GM18907 (cell line): ENCODE measurements around the gene OTUD6A.
A peak's percentile ranks its signal among the peaks of the same experiment; 100 is the strongest.

Source experiments
- ATAC-seq: cut with Tn5 transposase; IDR thresholded peaks from one replicate; pipeline ENCODE4 v1.9.1; 2021; ENCODE audit warnings: mild to moderate bottlenecking, moderate library complexity; ENCODE audit not compliant: unreplicated experiment

Gene OTUD6A, protein sequence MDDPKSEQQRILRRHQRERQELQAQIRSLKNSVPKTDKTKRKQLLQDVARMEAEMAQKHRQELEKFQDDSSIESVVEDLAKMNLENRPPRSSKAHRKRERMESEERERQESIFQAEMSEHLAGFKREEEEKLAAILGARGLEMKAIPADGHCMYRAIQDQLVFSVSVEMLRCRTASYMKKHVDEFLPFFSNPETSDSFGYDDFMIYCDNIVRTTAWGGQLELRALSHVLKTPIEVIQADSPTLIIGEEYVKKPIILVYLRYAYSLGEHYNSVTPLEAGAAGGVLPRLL

DNA sequence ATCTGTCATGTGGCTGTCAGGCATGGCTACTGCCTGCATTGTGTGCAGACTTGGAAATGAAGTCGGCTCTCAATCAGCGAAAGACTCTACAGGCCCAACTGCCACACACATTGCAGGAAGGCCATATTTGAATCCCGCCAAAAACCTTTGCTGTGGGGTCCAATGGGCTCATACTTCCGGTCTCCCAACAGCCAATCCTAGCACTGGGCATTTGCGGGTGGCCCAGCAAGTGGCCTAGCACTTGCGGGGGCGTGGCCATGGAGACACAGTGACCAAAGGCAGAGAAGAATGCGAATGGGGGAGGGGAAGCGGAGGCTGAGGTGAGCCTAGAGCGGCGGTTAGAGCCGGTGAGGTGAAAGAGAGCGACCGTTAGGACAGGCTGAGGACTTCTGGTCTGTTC lies at the start of gene OTUD6A:
Gene OTUD6A (plus strand): TSS at position 382 of the 400 bp plus-strand sequence. CDS start 68 bp downstream, outside the sequence.
- ATAC-seq, result no peak

DNA sequence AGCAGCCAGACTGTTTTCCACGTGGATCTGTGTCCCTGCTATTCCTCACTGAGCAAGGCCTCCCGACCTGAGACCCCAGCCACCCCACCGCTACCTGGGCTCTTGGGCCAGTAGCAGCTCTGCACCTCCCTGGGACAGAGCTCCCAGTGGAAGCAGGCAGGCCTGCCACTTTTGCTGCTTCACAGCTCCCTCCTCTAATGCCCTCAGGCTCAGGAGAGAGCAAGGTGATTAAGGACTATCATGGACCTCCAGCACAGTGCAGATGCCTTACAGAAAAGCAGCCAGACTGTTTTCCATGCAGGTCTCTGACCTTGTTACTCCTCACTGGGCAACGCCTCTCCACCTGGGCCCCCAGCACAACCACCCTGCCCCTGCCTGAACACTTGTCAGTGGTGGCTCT lies 49.5 kb upstream of the OTUD6A start:
- no peak for ATAC-seq

- no peak for ATAC-seq
These were observed 48.5 kb upstream of the OTUD6A start for GRCh38 chrX:70013466-70014381.

DNA sequence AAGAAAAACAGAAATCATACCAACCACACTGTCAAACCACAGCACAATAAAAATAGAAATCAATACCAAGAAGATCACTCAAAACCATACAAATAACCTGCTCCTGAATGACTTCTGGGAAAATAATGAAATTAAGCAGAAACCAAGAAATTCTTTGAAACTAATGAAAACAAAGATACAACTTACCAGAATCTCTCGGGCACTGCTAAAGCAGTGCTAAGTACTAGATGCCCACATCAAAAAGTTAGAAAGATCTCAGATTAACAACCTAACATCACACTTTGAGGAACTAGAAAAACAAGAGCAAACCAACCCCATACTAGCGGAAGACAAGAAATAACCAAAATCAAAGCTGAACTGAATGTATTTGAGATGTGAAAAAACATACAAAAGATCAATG lies 45.7 kb upstream of the OTUD6A start:
- no peak for ATAC-seq

- no peak for ATAC-seq
These were observed 39.6 kb upstream of the OTUD6A start for GRCh38 chrX:70022616-70023015.

- ATAC-seq, result no peak
These were observed 36.8 kb upstream of the OTUD6A start for GRCh38 chrX:70025464-70025863.

GRCh38 chrX:70026112-70026850 lies 36.0 kb upstream of the OTUD6A start:
- ATAC-seq, result no peak

DNA sequence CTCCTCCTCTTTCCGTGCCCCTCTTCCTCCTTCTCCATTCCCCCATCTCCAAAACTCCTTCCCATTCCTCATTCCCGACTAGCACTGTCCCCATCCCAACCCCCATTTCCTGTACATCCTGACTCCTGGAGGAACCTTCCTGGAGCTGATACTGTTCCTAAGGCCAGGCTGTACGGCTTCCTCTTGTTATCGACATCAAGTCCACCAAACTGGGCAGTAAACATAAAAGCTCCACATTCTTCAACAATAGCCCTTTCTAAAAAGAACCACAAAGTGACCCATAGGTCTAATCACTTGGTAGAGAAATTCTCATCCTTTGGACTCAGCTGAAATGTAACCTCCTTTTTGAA lies 35.4 kb upstream of the OTUD6A start:
- no peak for ATAC-seq

DNA sequence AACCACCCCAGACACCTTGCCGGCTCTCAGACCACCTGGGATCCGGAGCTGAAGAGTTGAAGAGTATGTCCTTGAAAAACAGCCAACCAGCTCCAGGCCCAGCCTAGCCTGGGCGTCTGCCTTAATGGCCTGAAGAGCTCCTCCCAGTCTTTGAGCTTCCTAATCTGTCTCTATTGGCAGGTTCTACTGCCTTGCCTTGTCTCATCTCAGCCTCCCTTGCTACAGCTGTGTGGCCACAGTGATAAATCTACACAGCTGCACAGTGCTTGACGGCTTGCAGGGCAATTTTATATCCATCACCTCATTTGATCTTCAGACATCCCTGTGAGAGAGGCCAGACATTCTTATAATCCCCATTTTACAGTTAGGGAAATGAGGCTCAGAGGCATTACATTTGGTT lies 32.4 kb upstream of the OTUD6A start:
- no peak for ATAC-seq

GRCh38 chrX:70030301-70030767 lies 31.9 kb upstream of the OTUD6A start:
- ATAC-seq, result peak; percentile 82

DNA sequence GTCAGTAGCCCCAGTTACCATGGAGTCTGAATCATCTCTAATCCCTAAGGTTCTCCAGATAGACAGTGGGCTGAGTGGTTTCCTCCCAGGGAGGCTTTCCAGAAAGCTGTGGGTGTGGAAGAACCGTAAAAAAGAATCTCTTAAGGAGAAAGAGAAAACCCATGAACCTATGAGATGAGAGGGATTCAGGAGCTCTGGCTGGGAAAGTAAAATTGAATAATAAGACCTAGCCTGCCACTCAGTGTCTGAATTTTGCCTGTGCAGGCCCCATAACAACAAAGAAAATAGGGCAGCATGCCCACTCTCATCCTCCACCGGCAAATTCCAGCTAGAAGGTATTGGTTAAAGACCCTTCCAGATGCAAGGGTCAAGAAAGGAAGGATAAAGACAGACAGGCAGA lies 29.5 kb upstream of the OTUD6A start:
- ATAC-seq, result no peak

DNA sequence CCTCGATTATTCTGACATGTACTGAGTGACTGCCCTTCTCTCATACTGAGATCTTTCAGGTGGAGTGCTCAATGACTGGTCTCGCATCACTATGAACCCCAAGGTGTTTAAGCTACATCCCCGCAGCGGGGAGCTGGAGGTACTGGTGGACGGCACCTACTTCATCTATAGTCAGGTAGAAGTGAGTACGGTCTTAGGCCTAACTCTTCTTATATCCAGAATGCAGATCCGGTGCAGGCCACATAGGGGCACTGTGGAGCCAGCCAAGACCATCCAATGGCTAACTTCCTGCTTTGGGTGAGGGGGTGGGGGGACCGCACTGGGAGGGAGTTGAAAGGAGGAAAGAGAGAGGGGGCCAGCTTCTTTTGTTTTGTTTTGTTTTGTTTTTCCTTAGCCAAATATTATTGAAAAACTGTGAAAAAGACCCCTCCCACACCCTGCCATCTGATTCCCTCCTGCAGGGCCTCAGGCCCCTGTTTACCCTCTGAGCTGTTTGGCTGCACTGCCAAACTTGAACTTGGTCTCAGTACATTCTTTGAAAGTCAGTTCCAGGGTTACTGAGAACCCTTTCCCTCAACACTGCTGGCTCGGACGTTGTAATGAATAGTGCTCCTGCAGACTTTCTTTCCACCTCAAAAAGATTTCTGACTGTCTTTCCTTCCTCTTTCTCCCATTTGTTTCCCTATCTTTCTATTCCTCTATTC lies 28.8 kb upstream of the OTUD6A start:
- peak; percentile 76 for ATAC-seq

DNA sequence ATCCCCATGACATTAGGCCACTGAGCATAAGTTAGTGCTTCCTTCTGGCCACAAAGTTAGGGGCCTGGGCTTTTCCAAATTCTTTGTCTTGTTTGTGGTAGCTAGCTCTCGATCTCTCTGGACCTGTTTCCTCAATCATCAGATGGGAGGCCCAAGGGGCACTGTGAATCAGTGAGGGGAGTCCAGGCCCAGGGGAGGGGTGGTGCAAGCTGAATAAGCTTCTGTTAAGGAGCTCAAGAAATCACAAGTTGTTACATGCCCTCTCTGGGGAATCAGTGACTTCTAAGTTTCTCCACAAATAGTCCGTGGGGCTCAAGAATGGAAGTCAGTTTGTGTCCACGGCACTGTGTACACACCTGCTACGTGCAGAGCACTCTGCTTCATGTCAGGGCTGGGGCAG lies 27.6 kb upstream of the OTUD6A start:
- ATAC-seq, result no peak

GRCh38 chrX:70038515-70038914 lies 23.7 kb upstream of the OTUD6A start:
- no peak for ATAC-seq

DNA sequence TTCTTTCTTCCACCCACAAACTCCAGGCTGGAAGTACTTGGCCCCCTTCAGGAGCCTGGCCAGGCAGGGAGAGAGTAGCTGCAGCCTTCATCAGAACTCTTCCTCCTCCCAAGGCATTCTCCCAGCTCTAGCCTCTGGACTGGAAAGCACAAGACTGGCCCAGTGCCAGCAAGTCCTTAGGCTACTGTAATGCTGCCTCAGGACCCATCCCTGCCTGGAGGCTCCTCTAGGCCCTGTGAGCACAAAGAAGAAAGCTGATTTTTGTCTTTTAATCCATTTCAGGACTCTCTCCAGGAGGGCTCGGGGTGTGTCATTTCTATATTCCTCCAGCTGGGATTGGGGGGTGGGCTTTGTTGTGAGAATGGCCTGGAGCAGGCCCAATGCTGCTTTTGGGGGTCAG lies 23.3 kb upstream of the OTUD6A start:
- no peak for ATAC-seq

DNA sequence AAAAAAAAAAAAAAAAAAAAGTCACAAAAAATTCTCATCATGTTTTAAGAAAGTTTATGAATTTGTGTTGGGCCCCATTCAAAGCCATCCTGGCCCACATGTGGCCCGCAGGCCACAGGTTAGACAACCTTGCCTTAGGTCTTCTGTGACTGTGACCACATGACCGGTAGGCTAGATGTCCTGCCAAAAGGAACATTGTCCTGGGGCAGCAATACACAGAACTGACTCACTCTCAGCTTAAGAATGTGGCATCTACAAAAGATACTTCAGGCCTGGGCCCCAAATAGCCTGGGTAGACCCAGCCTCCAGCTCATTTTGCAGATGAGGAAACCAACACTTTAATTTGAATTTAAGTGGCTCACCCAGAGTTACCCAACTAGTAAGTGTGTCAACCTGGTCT lies 22.5 kb upstream of the OTUD6A start:
- ATAC-seq, result no peak

DNA sequence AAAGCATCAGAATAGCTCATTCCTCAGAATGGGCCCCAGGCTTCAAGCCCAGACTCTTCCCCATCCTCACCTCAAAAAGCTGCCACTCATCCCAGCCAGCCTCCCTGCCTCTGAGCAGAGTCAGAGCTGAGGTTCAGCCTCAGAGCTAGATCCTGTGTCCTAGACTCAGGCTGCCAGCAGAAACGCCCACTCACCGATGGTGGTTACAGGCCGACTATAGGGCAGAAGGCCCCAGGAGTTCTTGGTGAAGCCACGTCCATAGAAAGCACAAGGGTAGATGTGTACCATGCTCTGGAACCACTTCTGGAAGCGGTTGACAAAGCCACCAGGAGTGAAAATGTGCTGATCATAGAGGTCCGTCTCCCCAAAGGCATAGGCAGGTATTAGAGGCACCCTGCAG lies 20.3 kb upstream of the OTUD6A start:
- no peak for ATAC-seq

- ATAC-seq, result no peak
These were observed 19.6 kb upstream of the OTUD6A start for GRCh38 chrX:70042399-70043371.

GRCh38 chrX:70043685-70044084 lies 18.6 kb upstream of the OTUD6A start:
- ATAC-seq, result no peak
